ENCODE measurements around the gene NOXO1.
"Not testable (repeated sequence)": the region's sequence is repeated elsewhere in the genome, so short reads cannot be mapped to it uniquely, and the experiment has no call there.

NOXO1 gene

DNA sequence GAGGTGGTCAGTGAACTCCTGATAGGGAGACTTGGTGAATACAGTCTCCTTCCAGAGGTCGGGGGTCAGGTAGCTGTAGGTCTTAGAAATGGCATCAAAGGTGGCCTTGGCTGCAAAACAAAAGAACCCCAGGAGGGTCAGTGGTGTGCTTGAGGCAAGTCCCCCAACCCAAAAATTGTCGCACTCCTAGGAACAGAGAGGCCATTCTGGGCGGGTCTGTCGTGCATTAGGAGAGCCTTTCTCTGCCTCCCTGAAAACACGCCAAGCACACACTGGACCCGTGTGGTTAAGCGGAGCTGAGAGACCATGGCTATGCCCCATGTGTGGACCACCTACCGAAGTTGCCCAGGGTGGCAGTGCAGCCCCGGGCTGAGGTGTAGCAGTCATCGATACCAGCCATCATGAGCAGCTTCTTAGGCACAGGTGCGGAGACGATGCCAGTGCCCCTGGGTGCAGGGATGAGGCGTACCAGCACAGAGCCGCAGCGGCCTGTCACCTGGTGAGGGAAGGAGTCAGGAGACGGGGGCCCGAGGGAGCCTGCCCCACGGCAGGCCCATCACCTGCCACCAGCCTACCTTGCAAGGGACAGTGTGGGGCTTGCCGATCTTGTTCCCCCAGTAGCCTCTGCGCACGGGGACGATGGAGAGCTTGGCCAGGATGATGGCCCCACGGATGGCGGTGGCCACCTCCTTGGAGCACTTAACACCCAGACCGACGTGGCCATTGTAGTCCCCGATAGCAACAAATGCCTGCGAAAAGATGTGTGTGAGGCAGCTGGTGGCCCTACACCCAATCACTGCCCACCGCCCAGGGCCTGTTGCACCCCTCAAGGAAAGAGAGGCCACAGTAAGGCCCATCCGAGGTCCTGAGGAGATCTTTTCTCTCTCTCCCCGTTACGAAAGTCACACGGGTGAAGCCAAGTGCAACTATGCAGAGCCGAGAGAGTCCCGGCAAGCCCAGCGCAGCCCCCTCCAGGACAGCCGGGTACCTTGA is 18.8 kb downstream of the NOXO1 start:
- not testable (repeated sequence) for DNase-seq (ENCODE audit: low spot score)

DNA sequence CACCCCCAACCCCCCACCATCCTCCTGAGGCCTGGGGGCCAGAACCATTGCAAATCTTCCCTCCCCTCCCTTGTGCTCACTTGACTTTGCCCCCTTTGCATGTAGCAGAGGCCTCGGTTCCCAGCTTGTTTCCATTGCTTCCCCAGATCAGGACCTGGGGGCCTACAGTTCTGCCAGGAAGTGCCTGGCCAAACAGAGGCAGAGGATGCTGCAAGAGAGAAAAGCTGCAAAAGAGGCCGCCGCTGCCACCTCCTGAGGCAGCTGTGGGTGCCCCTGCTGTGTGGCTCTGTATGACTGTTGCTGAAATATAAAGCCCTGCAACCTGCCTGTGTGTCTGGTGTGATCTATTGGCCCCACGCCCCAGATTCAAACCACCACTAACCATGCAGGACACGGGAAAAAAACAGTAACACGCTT is 19.6 kb downstream of the NOXO1 start:
- peak; percentile 58 for DNase-seq (ENCODE audit: low spot score)

DNA sequence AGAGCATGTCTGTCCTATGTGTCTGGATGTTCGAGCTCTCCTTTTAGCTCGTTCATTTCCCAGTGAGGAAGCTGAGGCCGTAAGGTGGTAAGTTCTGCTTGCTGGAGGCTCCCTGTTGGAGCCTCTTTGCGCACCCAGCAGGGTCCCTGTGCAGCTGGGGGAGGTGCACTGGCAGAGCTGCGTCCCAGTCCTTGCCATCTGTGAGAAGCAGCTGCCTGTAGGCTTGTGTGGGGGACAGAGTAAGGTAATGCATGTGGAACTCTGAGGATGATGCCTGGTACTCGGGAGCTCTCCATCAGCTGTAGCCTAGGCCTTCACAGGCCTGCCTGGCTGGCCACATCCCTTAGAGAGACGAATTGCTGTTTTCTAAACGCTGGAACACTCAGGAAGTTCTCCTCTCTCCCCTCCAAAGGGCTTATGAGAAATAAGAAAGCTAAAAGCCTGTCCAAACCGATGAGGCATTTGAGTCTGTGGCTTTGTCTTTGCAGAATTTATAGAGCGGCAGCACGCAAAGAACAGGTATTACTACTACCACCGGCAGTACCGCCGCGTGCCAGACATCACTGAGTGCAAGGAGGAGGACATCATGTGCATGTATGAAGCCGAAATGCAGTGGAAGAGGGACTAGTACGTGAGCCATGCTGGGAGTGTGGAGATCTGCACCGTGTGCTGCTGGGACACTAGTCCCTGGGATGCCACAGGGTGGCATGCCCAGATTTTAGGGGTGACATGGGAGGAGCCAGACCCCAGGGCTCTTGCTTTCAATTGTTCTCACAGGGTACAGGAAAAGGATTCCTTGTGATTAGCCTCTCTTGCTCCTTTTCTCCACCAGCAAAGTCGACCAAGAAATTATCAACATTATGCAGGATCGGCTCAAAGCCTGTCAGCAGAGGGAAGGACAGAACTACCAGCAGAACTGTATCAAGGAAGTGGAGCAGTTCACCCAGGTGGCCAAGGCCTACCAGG is 20.3 kb downstream of the NOXO1 start:
- DNase-seq (ENCODE audit: low spot score), result peak; percentile 79

DNA sequence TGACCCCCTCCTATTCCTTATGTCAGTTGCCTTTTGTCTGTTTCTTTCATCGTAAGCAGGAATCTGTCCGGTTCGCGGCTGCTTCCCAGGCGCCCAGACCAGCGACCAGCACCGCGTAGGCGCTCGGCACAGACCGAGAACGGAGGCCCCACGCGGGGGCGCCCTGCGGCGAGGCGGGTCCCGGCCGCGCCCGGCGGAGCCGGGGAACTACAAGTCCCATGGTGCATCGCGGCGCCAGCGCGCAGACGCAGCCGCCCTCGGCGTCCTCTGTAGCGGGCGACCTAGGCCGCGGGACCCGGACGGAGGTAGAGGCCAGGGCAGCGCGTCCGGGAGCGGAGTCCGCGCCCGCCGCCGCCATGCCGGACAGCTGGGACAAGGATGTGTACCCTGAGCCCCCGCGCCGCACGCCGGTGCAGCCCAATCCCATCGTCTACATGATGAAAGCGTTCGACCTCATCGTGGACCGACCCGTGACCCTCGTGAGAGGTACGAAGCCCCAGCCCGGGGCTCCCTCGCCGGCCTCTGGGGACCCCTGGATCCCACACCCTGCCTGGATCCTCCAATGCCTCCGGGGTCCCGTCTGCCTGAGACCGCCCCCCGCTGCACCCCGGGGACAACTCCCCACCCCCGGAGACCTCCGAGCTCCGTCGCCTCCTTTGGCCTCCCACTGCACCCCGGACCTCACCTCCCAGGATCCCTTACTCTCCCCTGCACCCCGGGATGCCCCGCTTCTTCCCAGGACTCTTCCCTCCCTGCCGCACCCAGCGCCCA is 21.8 kb downstream of the NOXO1 start, which contains the start of gene NDUFB10:
NDUFB10 (plus strand) TSS at position 270 of the 771 bp plus-strand sequence; CDS start at position 357, 87 bp downstream.
- DNase-seq (ENCODE audit: low spot score), result peak; percentile 90

DNA sequence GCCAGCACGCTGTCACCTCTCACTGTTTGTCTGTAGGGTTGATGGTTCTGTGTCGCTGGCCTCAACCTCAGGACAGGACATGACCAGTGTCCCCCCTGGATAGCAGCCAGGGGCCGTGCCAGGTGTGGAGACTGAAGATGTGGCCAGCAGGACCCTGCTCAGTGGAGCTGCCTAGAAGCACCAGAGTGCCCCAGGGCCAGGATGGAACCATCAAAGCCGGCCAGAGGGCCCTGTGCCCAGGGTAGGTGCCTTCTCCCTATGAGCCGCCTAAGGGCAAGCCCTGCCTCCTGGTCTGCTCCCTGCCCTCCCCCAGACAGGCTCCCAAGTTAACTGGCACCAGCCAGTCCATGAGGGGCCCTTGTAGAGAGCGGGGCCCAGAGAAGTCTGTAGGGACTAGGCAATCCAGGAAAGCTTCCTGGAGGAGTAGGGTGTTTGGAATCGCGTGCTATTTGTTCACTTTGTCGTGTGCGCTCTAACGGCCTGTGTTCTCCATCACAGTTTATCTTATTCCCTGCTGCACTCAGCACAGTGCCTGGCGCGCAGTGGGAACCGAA is 22.5 kb downstream of the NOXO1 start:
- no peak for DNase-seq (ENCODE audit: low spot score)

DNA sequence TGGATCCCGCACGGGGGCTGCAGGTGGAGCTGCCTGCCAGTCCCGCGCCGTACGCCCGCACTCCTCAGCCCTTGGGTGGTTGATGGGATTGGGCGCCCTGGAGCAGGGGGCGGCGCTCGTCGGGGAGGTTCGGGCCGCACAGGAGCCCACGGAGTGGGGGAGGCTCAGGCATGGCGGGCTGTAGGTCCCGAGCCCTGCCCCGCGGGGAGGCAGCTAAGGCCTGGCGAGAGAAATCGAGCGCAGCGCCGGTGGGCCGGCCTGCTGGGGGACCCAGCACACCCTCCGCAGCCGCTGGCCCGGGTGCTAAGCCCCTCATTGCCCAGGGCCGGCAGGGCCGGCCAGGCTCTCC is 23.2 kb downstream of the NOXO1 start:
- DNase-seq (ENCODE audit: low spot score), result not testable (repeated sequence)

DNA sequence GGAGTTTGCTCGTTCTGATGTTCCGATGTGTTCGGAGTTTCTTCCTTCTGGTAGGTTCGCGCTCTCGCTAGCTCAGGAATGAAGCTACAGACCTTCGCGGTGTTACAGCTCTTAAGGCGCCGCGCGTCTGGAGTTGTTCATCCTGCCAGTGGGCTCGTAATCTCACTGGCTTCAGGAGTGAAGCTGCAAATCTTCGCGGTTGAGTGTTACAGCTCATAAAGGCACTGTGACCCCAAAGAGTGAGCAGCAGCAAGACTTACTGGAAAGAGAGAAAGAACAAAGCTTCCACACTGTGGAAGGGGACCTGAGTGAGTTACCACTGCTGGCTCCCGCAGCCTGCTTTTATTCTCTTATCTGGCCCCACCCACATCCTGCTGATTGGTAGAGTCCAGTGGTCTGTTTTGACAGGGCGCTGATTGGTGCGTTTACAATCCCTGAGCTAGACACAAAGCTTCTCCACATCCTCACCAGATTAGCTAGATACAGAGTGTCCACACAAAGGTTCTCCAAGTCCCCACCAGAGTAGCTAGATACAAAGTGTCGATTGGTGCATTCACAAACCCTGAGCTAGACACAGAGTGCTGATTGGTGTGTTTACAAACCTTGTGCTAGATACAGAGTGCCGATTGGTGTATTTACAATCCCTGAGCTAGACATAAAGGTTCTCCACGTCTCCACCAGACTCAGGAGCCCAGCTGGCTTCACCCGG is 23.7 kb downstream of the NOXO1 start:
- not testable (repeated sequence) for DNase-seq (ENCODE audit: low spot score)

DNA sequence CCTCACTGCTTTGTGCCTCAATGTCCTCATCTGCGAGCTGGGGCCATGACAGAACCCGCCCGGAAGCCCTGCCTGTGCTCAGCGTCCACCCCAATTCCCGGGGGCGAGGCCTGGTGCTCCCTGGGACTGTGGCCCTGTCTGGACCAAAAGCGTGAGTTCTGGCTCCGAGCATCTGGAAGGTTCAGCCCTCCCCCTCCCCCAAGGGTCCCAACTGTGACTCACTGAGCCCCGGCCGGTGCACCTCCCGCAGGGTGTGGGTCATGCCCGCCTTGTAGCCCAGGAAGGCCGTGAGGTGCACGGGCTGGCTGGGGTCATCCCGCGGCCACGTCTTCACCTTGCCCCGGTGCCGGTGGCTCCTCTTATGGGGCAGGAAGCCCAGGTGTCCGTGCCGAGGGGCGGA is 27.5 kb downstream of the NOXO1 start:
- DNase-seq (ENCODE audit: low spot score), result no peak

DNA sequence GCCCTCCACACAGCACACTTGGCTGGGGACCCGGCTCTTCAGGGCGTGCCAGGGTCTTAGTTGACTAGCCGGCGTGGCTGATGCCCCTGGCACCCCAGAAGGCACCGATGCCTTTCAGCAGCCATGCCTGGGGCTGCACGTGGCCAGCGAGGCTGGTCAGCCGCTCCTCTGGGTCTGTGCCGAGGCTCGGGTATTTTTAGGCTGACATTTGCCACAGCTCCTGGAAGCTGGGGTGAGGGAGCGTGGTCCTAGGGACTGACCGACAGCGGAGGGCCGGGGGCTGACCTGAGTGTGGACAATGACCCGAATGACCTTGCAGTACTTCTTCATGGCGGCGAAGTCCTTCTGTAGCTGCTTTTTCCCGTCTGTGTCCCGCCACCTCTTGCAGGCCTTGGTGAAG is 30.7 kb downstream of the NOXO1 start:
- DNase-seq (ENCODE audit: low spot score), result no peak

DNA sequence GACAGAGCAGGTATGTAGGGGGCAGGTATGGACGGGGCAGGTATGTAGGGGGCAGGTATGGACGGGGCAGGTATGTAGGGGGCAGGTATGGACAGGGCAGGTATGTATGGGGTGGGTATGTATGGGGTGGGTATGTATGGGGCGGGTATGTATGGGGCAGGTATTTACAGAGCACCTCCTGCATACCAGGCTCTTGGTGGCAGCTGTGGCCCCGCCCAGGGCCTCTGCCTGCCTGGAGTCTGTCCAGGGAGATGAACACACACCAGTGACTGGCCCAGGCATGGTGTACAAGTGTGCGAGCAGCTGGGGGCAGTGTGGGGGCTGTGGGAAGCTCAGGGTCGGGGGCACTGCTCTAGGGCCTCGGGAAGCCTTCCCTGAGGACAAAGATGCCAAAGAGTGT is 31.2 kb downstream of the NOXO1 start:
- DNase-seq (ENCODE audit: low spot score), result no peak

DNA sequence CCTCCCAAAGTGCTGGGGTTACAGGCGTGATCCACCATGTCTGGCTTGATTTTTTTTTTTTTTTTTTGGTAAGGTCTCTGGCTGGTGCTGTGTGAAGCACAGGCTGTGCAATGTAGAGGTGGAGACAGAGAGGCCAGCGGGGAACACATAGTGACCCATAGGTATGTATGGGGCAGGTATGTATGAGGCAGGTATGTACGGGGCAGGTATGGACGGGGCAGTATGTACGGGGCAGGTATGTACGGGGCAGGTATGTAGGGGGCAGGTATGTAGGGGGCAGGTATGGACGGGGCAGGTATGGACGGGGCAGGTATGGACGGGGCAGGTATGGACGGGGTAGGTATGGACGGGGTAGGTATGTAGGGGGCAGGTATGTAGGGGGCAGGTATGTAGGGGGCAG is 31.8 kb downstream of the NOXO1 start:
- no peak for DNase-seq (ENCODE audit: low spot score)

DNA sequence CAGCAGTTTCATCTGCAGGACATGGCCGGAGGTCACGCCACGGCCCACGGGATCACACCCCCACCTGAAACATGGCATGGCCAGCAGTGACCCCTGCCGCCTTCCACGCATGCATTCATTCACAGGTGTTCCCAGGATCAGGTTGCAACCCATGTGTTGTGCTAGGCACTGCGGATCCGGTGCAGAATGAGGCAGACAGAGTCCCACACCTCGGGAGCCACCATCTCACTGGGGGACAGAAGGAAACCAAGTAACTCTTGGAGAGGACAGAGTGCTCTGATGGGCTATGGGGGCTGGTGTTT is 33.9 kb downstream of the NOXO1 start:
- no peak for DNase-seq (ENCODE audit: low spot score)

DNA sequence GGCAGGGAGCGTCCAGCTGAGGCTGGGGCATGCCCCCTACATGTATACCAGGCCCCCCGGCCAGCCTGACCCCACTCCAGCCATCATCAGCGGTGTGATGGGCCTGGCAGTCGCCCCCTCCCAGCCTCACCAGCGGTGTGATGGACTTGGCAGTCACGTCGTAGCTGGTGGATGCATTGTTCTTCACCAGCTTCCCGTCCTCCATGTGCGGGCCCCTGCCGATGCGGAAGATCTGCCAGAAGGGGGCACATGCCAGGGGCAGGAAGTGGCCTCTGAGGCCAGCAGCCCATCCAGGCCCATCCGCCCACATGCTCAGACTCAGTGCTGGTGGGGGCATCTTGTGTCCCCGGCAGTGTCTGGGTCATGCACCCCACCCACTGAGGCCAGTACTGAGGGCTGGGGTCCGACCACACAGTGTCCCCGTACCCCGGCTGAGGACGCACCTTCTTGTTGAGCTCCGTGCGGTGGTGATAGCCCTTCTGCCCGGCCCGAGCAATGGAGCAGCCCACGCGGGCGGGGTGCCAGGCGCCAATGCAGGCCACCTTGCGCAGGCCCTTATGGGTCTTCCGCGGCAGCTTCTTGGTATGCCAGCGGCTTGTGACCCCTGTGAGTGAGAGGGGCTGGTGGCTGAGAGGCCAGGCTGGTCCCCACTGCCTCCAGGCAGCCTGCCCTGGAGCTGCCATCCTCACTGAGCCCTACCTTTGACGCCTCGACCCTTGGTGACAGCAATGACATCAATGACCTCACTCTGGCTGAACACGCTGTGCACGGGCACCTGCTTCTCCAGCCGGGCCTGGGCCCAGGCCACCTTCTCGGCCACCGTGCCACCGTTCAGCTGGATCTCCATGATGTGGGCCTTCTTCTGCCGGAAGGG is 34.5 kb downstream of the NOXO1 start:
- no peak for DNase-seq (ENCODE audit: low spot score)

DNA sequence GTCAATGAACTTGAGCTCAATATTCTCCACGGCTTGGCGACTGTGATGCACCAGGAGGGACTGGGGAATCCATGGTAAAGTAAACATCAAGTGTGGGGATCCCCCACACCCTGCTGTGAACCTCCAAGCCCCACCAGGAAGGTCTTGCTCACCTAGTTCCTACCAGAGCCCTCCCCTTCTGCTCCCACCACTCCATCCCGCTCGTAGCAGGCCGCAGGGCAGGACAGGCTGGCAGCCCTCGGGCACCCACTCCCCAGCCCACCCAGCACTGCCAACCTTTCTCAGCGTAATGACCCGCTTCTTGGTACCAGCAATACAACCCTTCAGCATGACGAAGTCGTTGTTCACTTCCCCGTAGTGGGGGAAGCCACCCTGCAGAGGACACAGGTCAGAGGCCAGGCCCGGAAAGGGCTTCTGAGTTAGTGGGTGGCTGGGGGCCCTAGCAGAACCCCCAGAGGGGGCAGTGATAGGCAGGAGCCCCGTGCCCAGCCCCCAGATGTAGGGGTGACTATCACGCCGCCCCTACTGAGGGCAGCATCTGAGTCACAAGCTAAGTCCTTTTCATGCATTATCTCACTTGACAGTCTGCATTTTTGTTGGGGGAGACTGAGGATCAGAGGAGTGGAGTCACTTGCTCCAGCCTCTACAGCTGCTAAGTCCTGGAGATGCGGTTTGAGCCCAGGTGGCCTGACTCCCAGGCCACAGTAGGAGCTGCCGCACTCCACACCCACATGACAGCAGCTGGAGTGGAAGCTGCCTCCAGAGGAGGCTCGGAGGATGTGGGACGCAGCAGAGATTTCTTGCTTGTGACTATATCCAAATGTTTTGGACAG is 35.5 kb downstream of the NOXO1 start:
- no peak for DNase-seq (ENCODE audit: low spot score)

DNA sequence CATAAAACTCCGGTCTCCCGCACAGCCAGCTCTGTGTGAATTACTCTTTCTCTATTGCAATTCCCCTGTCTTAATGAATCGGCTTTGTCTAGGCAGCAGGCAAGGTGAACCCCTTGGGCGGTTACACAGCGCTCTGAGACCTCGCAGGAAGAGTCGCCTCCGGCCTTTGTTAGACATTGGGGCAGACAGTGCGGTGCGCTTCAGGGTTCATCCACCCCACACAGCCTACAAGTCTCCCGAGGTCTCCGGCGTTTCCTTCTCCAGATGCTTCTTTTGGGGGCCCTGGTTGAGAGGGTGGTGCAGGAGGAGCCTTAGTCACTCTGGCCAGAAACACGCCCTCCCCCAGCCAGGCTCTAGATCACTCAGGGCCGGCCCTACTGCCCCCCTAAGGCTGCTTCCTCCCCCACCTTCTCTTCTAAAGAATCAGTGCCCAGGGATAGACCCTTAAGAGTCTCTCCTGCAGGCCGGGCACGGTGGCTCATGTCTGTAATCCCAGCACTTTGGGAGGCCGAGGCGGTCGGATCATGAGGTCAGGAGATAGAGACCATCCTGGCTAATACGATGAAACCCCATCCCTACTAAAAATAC is 36.6 kb downstream of the NOXO1 start:
- no peak for DNase-seq (ENCODE audit: low spot score)

DNA sequence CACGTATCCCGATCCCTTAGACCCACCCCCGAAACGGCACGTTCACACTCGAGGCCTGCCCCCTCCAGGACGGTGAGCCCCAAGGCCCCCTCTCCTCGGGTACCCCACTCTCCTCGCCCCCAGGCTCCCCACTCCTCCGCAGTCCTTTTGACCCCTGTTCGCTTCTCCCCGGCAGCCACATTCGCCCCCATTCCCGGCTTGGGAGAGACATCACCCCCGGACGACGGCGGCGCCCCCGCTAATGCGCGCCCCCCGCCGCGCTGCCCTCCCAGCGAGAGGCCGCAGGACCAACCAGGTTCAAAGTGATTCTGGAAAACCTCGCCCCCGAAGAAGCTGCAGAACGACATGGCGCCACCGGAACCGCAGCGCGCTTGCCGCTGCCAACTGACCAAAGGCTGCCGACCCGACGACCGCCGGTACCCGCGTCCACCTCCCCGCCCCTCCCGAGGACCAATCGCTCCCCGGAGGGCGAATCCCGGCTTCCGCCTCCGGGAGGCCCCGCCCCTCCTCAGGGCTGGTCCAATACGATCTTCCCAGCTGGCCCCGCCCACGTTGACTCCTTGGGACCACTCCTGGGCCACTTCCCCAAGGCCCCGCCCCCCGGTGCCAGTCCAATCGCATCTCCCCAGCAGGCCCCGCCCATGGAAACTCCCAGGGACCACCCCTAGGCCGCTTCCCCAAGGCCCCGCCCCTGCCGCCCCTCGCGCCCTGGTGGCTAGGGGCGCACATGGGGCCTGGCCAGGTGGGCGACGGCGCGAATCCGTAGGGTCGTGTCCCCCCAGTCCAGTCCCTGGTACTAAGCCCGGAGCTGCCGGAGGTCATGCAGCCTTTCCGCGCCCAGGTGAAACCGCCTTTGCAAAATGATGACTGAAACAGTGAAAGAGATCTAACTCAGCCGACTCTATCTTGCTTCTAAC is 38.2 kb downstream of the NOXO1 start, which contains the start of gene MSRB1:
MSRB1 (minus strand) TSS at position 390 of the 917 bp plus-strand sequence; CDS start at position 347, 43 bp downstream.
- DNase-seq (ENCODE audit: low spot score), result peak; percentile 99

DNA sequence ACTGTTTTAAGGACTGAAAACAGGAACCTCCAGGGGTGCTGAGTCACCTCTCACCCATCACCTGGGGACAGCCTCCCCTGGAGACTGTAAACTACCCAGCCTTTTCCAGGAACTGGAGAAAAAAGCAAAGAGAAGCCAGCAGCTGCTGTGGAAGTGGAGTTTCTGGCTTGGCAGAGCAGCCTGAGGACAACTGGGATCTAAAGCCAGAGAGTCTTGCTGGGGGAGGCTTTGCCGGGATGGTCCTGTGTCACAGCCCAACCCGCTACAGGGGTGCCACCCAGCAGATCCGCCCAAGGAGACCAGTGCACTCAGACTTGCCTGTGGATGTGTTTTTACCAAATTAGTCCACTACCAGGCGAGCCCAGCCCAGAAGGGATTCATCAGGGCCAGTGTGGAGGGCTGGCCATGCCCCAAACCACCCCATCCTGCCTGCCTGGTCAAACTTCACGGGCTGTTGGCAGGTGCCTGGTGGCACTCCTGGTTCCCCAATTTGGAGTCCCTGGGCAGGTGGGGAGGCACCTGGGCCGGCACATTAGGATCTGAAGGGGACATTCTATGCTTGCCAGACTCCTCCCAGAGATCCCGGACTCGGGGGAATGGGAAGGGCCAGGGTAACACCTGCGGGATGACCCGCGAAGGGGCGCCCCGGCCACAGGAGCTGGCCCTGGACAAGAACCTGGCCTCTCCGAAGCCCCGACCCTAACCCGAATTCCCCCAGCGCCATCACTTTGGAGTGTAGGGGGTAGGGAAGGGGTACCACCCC is 39.0 kb downstream of the NOXO1 start:
- no peak for DNase-seq (ENCODE audit: low spot score)
